ENCODE measurements around the gene TTC32.

The TTC32 gene

GRCh38 chr2:19914266-19914975 lies 12.6 kb upstream of the TTC32 start:
- Histone ChIP-seq H3K9me3 (ENCODE audit: control insufficient read depth, low read length) (no peaks in the 10 kb centered on the region), H3K4me2 (ENCODE audit: low read length) (no peak overlapping the region), H2AFZ (no peak overlapping the region), H3K79me2 (no peaks in the 10 kb centered on the region), H3K27ac (no peak overlapping the region), H3K9ac (no peak overlapping the region), H3K4me1 (no peaks in the 10 kb centered on the region), H3K4me3 (ENCODE audit: low read depth, low read length) (no peak overlapping the region), H3K27me3 (ENCODE audit: control insufficient read depth, insufficient read depth, low read length) (no peaks in the 10 kb centered on the region), H3K36me3 (ENCODE audit: control insufficient read depth, insufficient read depth, low read length) (no peaks in the 10 kb centered on the region)
- TF ChIP-seq CTCF (IDR thresholded peaks at IDR 0.05) = no peak

- no peak overlapping the region for H3K4me2 ChIP-seq (ENCODE audit: low read length)
- no peak overlapping the region for H3K27ac ChIP-seq
- no peak overlapping the region for H3K9ac ChIP-seq
- H3K4me1 ChIP-seq = no peaks in the 10 kb centered on the region
- no peaks in the 10 kb centered on the region for H3K79me2 ChIP-seq
- no peak overlapping the region for H2AFZ ChIP-seq
- no peaks in the 10 kb centered on the region for H3K36me3 ChIP-seq (ENCODE audit: control insufficient read depth, insufficient read depth, low read length)
- H3K27me3 ChIP-seq (ENCODE audit: control insufficient read depth, insufficient read depth, low read length) = no peaks in the 10 kb centered on the region
- no peak overlapping the region for H3K4me3 ChIP-seq (ENCODE audit: low read depth, low read length)
- H3K9me3 ChIP-seq (ENCODE audit: control insufficient read depth, low read length) = no peaks in the 10 kb centered on the region
- no peak for TF ChIP-seq CTCF (IDR thresholded peaks at IDR 0.05)
Observed at GRCh38 chr2:19911808-19912509, 10.2 kb upstream of the TTC32 start.

- Histone ChIP-seq H3K4me3 (ENCODE audit: low read depth, low read length) (peak overlapping the region; percentile 94), H3K4me1 (peaks cover 9% of the 10 kb centered on the region), H3K27ac (peak overlapping the region; percentile 91), H3K9ac (peak overlapping the region; percentile 78), H3K27me3 (ENCODE audit: control insufficient read depth, insufficient read depth, low read length) (no peaks in the 10 kb centered on the region), H2AFZ (peak overlapping the region; percentile 96), H3K4me2 (ENCODE audit: low read length) (peak overlapping the region; percentile 71), H3K79me2 (peaks cover 21% of the 10 kb centered on the region), H3K9me3 (ENCODE audit: control insufficient read depth, low read length) (no peaks in the 10 kb centered on the region), H3K36me3 (ENCODE audit: control insufficient read depth, insufficient read depth, low read length) (no peaks in the 10 kb centered on the region)
- no peak for TF ChIP-seq CTCF (IDR thresholded peaks at IDR 0.05)
Observed at GRCh38 chr2:19902216-19902740, 495 bp upstream of the TTC32 start.

GRCh38 chr2:19900931-19901441 lies 797 bp downstream of the TTC32 start:
- TF ChIP-seq CTCF (IDR thresholded peaks at IDR 0.05) = no peak
- H3K4me1 ChIP-seq = peaks cover 9% of the 10 kb centered on the region

More at GRCh38 chr2:19900931-19901441, 797 bp downstream of the TTC32 start:
- no peaks in the 10 kb centered on the region for H3K36me3 ChIP-seq (ENCODE audit: control insufficient read depth, insufficient read depth, low read length)
- H3K27me3 ChIP-seq (ENCODE audit: control insufficient read depth, insufficient read depth, low read length) = no peaks in the 10 kb centered on the region
- peak overlapping the region; percentile 94 for H3K4me3 ChIP-seq (ENCODE audit: low read depth, low read length)
- H3K79me2 ChIP-seq = peaks cover 21% of the 10 kb centered on the region
- no peaks in the 10 kb centered on the region for H3K9me3 ChIP-seq (ENCODE audit: control insufficient read depth, low read length)
- peak overlapping the region; percentile 71 for H3K4me2 ChIP-seq (ENCODE audit: low read length)
- H2AFZ ChIP-seq = peak overlapping the region; percentile 96
- peak overlapping the region; percentile 91 for H3K27ac ChIP-seq
- peak overlapping the region; percentile 78 for H3K9ac ChIP-seq
